HepG2 (cell line): ENCODE data around the gene ERBB4. TPM values are rescaled to one million over a fixed set of nuclear protein-coding genes. Genes with fewer than 3 reads are reported as not detected.

Experiments
- ATAC-seq: fragments of 200-7000 bp; cut with Tn5 transposase; 3 replicates; pipeline ENCODE4 v1.9.1; 2020; ENCODE audit warnings: mild to moderate bottlenecking, moderate library complexity
- BruUV-seq: library from RNA; stranded (reverse); fragments of 400-500 nt; replicated peaks from 2 replicates; lab custom pipeline; 2021; lab: Mats Ljungman, UMichigan
- CTCF ChIA-PET: fragments of 300-600 bp; formaldehyde crosslinking; extraction: SDS; loops from one replicate; lab custom pipeline; 2021; ENCODE audit warnings: low total read pairs, inconsistent platforms, low intra/inter-chr PET ratio; lab: Yijun Ruan, JAX
- POLR2A ChIA-PET: fragments of 350-600 bp; sonication (Branson Sonifier 250); formaldehyde crosslinking; loops from one replicate; lab custom pipeline; 2020; ENCODE audit warnings: antibody characterized with exemption, inconsistent platforms; lab: Yijun Ruan, JAX
- DNase-seq: peaks from one replicate; pipeline ENCODE4 v3.0.0-alpha.2; 2015; ENCODE audit warnings: low spot score
- FAIRE-seq: peaks from 3 replicates; lab custom pipeline; 2011; peaks lifted over from hg19 to GRCh38; lab: Jason Lieb, UNC
- H2AFZ ChIP-seq: one replicate; pipeline ENCODE4 v1.6.1; 2011; ENCODE audit warnings: low read length, inconsistent platforms
- H3K27ac ChIP-seq: fragments of 300-600 bp; 3 replicates; pipeline ENCODE4 v1.8.0; 2011; ENCODE audit warnings: mixed run types, mild to moderate bottlenecking, mixed read lengths, low read length, inconsistent platforms; ENCODE audit not compliant: insufficient read depth; ENCODE audit errors: extremely low read length
- H3K27me3 ChIP-seq, 2 experiments: fragments of 200-600 bp in 1 of 2; 2 replicates in 1 of 2; 3 replicates in 1 of 2; pipeline versions ENCODE4 v1.6.0 to v1.8.0; 2011; ENCODE audit warnings: low read length in 2 of 2, mild to moderate bottlenecking in 2 of 2, moderate library complexity in 2 of 2, inconsistent platforms in 1 of 2; ENCODE audit not compliant: insufficient read depth in 2 of 2, control insufficient read depth in 1 of 2
- H3K36me3 ChIP-seq, 2 experiments: fragments of 200-600 bp in 1 of 2; replicated peaks in 1 of 2; 2 replicates in 1 of 2; 3 replicates in 1 of 2; pipeline versions ENCODE4 v1.5.1 to v1.8.0; 2011; ENCODE audit warnings: low read length in 2 of 2, inconsistent platforms in 1 of 2; ENCODE audit not compliant: insufficient read depth in 2 of 2, control insufficient read depth in 1 of 2
- H3K4me1 ChIP-seq: 2 replicates; pipeline ENCODE4 v1.5.1; 2012; ENCODE audit warnings: low read length, inconsistent platforms; ENCODE audit not compliant: insufficient read depth
- H3K4me2 ChIP-seq: 2 replicates; pipeline ENCODE4 v1.6.0; 2011; ENCODE audit warnings: low read depth, low read length, inconsistent platforms
- H3K4me3 ChIP-seq, 3 experiments: fragments of 200-600 bp in 1 of 3; sonication (generic), shearing (Covaris generic) in 1 of 3; replicated peaks in 1 of 3; 2 replicates each; pipeline ENCODE4 v1.5.1; 2011 to 2016; ENCODE audit warnings: low read length in 3 of 3, inconsistent platforms in 2 of 3, low read depth in 2 of 3, mild to moderate bottlenecking in 2 of 3, control low read depth in 1 of 3, mixed read lengths in 1 of 3; ENCODE audit not compliant: insufficient read depth in 1 of 3
- H3K79me2 ChIP-seq: one replicate; pipeline ENCODE4 v1.6.1; 2011; ENCODE audit warnings: low read length, inconsistent platforms; ENCODE audit not compliant: insufficient read depth
- H3K9ac ChIP-seq: 2 replicates; pipeline ENCODE4 v1.6.0; 2011; ENCODE audit warnings: mild to moderate bottlenecking, low read depth, low read length, inconsistent platforms; ENCODE audit not compliant: insufficient read depth
- H3K9me3 ChIP-seq: 2 replicates; pipeline ENCODE4 v1.5.1; 2012; ENCODE audit warnings: mild to moderate bottlenecking, low read length
- H4K20me1 ChIP-seq: 2 replicates; pipeline ENCODE4 v1.6.0; 2011; ENCODE audit warnings: inconsistent platforms, mild to moderate bottlenecking, low read length, moderate library complexity; ENCODE audit not compliant: insufficient read depth
- ATAD3A ChIP-seq: sonication (generic); formaldehyde crosslinking; IDR thresholded peaks from 2 replicates; pipeline ENCODE4 v1.4.0; 2020; ENCODE audit warnings: missing genetic modification reagents
- BRD4 ChIP-seq: sonication (generic); formaldehyde crosslinking; IDR thresholded peaks from 2 replicates; pipeline ENCODE4 v1.4.0; 2020; ENCODE audit warnings: missing genetic modification reagents
- ELF4 ChIP-seq: sonication (generic); formaldehyde crosslinking; IDR thresholded peaks from 2 replicates; pipeline ENCODE4 v1.5.0; 2020; ENCODE audit warnings: missing genetic modification reagents, mild to moderate bottlenecking, moderate library complexity, borderline replicate concordance
- GATAD2A ChIP-seq: IDR thresholded peaks from 2 replicates; pipeline ENCODE4 v1.6.1; 2016
- IKZF1 ChIP-seq: fragments of 450-650 bp; IDR thresholded peaks from 2 replicates; pipeline ENCODE4 v1.7.1; 2016
- JUNB ChIP-seq: sonication (generic); formaldehyde crosslinking; IDR thresholded peaks from 2 replicates; pipeline ENCODE4 v1.8.0; 2022; ENCODE audit warnings: missing genetic modification reagents, mild to moderate bottlenecking, borderline replicate concordance
- KDM6A ChIP-seq: IDR thresholded peaks from 2 replicates; pipeline ENCODE4 v1.6.1; 2016; ENCODE audit warnings: low read depth
- NCOA5 ChIP-seq: sonication (generic); formaldehyde crosslinking; IDR thresholded peaks from 2 replicates; pipeline ENCODE4 v1.4.0; 2020; ENCODE audit warnings: missing genetic modification reagents
- SRSF4 ChIP-seq: fragments of 200-400 bp; formaldehyde crosslinking; IDR thresholded peaks from one replicate; pipeline ENCODE4 v1.6.1; 2018; ENCODE audit warnings: mild to moderate bottlenecking, low read depth, low read length, moderate library complexity; ENCODE audit not compliant: poor library complexity, severe bottlenecking
- SSRP1 ChIP-seq: IDR thresholded peaks from 2 replicates; pipeline ENCODE4 v1.6.1; 2016; ENCODE audit warnings: control low read depth
- ZFY ChIP-seq: sonication (generic); formaldehyde crosslinking; IDR thresholded peaks from 2 replicates; pipeline ENCODE4 v1.4.0; 2020; ENCODE audit warnings: missing genetic modification reagents
- in situ Hi-C: cut with HindIII; loops from 2 replicates; pipeline ENCODE4 v1.10.0; 2017; ENCODE audit warnings: low pct_unique_long_range_greater_than_20kb; ENCODE audit not compliant: extremely low pct_ligation_motif_present
- intact Hi-C: fragments of 100-400 bp; cut with micrococcal nuclease; formaldehyde crosslinking; loops from one replicate; pipeline ENCODE4 v1.10.0; 2022; ENCODE audit not compliant: unreplicated experiment
- polyA plus RNA-seq, 8 experiments: library from polyadenylated mRNA; depleted of rRNA in 3 of 8; stranded (reverse) in 7 of 8; unstranded in 1 of 8; fragments of >200 nt; fragmentation: Illumina TruSeq in 4 of 8; extraction: Trizol in 4 of 8; gene quantifications; 2 replicates each; pipeline versions ENCODE4 v1.2.1 to v1.2.3, GENCODE V29; 2011 to 2016; ENCODE audit warnings: low read depth in 4 of 8, missing spikeins in 1 of 8, mixed read lengths in 1 of 8; ENCODE audit not compliant: insufficient read depth in 1 of 8
- total RNA-seq, 5 experiments: library from RNA; depleted of rRNA; stranded (reverse); fragments of >200 nt; fragmentation: Illumina TruSeq; extraction: Trizol; gene quantifications; 2 replicates each; pipeline ENCODE4 v1.2.3, GENCODE V29; 2016; ENCODE audit warnings: low read depth in 1 of 5
- TF ChIP-seq, protein P1 (sequence below): sonication (generic); formaldehyde crosslinking; IDR thresholded peaks from 2 replicates; pipeline ENCODE4 v1.8.0; 2022; ENCODE audit warnings: missing genetic modification reagents, mild to moderate bottlenecking, inconsistent platforms, borderline replicate concordance

The ERBB4 gene
- total and polyA plus RNA-seq, 2 of the 13 experiments (the other 11 are each of a cell fraction or from before 2014, with no cell fraction given) = not detected

GRCh38 chr2:211846036-211846400, 692.6 kb downstream of the ERBB4 start:
- Histone ChIP-seq H3K4me3 (no peak overlapping the region), H4K20me1 (no peaks in the 10 kb centered on the region), H3K27me3 (no peaks in the 10 kb centered on the region), H3K79me2 (no peaks in the 10 kb centered on the region), H3K27ac (no peak overlapping the region), H2AFZ (no peak overlapping the region), H3K4me2 (no peak overlapping the region), H3K9me3 (no peaks in the 10 kb centered on the region)
- POLR2A ChIA-PET = no interaction called here
- FAIRE-seq (no peak), DNase-seq (no peak)
- no TSS peak for BruUV-seq
- in situ Hi-C loops = no loop called here
- TF ChIP-seq ATAD3A (no peak), JUNB (no peak), NCOA5 (no peak), KDM6A (no peak), SSRP1 (no peak), ZFY (CRISPR knock-in tag) (no peak), SRSF4 (no peak), GATAD2A (CRISPR knock-in tag) (no peak), ELF4 (no peak), IKZF1 (no peak), BRD4 (CRISPR knock-in tag) (no peak)
- TF ChIP-seq, protein P1, sequence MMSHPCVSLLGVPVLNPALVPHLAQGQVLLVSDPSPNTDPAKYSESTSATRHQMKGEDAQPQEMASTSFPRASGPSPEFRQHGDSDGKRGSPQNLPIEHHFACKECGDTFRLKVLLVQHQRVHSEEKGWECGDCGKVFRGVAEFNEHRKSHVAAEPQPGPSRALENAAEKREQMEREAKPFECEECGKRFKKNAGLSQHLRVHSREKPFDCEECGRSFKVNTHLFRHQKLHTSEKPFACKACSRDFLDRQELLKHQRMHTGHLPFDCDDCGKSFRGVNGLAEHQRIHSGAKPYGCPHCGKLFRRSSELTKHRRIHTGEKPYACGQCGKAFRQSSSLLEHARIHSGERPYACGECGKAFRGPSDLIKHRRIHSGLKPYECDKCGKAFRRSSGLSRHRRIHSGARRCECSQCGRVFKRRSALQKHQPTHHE (CRISPR knock-in tag) = no peak
- TF ChIP-seq, all 625 proteins: peak for 0
- Histone ChIP-seq H3K4me1 (no peaks in the 10 kb centered on the region), H3K36me3 (no peaks in the 10 kb centered on the region), H3K9ac (no peak overlapping the region)
- no peak for ATAC-seq
- CTCF ChIA-PET = no interaction called here
- intact Hi-C loops = no loop called here
